Fibroblast of skin of abdomen (primary cell): ENCODE data around the gene PPP4R4.
A peak's percentile ranks its signal among the peaks of the same experiment; 100 is the strongest.

Experiments used
- DNase-seq: peaks from one replicate; pipeline ENCODE4 v3.0.0-alpha.2; 2013

Gene PPP4R4

GRCh38 chr14:94310248-94310647 lies 136.1 kb downstream of the PPP4R4 start:
- no peak for DNase-seq

DNA sequence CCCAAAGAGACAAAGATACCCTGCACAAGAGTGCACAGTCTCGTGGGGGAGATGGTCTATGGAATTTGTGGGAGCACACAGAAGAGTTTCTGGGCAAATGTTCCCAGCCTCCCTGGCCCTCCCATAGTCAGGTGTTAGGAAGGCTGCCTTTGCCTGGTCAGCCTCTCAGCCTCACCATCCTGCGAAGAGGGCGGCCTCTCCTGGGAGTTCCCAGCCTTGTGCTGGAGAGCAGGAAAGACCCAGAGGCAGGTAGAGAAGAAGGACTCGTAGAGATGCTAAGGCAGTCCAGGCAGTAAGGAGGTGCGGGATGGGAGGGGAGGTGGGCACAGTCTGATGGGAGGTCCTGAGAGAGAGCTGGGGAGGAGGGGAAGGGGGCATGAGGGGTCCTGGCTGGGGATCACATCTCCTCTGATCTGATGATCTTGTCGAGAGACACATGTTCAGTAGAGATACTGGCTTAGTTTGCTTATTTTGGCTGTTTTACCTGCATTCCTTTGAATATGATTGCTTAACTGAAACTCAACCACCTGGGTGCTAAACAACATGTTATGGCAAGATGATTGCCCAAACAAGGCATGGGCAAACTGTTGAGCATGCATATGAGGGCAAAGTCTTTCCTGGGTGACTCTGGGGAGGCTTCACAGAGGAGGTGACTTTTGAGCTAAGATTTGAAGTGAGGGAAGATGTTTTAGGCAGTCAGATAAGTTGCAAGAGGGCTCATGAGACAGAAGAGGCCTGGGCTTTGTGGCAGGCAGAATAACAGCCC lies 138.5 kb downstream of the PPP4R4 start:
- DNase-seq: no peak

- DNase-seq: peak; percentile 13
These were observed 140.0 kb downstream of the PPP4R4 start for GRCh38 chr14:94313991-94314655.

DNA sequence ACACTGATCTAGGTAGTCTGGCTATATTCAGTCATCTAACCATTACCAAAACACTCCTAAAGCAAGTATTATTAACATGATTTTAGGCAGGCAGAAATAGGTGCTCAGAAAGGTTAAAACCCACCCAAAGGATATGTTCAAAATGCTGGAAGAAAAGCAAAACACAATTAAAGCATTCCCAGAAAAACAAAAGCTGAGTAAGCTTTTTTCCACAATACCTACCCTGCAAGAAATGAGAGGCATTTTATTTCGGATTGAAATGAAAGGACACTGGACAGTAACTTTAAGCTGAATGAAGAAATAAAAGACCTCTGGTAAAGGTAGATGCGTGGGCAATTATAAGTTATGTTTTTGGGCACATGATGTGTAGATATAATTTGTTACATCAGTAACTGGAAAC lies 140.8 kb downstream of the PPP4R4 start:
- no peak for DNase-seq

DNA sequence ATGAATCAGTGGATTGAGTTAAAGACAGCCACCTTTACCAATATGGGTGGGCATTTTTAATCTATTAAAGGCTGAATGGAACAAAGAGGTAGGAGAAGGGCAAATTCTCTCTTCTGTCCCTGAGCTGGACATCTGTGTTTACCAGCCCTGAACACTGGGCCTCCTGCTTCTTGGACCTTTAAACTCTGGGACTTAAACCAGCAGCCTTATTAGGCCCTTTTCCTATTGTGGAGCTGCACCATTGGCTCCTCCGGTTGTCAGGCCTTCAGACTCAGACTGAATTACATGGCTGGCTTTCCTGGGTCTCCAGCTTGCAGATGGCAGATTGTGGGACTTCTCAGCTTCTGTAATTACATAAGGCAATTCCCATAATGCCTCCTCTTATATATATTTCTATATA lies 142.6 kb downstream of the PPP4R4 start:
- no peak for DNase-seq

DNA sequence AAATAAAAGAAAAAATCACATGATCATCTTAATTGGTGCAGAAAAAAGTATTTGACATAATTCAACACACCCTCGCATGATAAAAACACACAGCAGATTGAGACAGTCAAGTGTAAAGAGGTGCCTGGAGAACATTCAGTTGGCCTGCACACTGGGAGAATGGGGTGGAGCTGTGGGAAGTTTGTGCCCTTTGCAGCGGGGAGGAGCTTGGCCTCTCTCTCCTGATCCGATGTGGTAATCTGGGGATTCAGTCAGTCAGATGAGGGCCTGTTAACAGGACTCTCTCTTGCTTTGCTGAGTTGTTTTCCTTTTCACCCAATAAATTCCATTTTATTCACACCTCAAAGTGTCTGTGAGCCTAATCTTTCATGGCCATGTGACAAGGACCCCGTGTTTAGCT lies 143.1 kb downstream of the PPP4R4 start:
- no peak for DNase-seq

GRCh38 chr14:94320243-94320642 lies 146.1 kb downstream of the PPP4R4 start:
- DNase-seq: no peak

DNA sequence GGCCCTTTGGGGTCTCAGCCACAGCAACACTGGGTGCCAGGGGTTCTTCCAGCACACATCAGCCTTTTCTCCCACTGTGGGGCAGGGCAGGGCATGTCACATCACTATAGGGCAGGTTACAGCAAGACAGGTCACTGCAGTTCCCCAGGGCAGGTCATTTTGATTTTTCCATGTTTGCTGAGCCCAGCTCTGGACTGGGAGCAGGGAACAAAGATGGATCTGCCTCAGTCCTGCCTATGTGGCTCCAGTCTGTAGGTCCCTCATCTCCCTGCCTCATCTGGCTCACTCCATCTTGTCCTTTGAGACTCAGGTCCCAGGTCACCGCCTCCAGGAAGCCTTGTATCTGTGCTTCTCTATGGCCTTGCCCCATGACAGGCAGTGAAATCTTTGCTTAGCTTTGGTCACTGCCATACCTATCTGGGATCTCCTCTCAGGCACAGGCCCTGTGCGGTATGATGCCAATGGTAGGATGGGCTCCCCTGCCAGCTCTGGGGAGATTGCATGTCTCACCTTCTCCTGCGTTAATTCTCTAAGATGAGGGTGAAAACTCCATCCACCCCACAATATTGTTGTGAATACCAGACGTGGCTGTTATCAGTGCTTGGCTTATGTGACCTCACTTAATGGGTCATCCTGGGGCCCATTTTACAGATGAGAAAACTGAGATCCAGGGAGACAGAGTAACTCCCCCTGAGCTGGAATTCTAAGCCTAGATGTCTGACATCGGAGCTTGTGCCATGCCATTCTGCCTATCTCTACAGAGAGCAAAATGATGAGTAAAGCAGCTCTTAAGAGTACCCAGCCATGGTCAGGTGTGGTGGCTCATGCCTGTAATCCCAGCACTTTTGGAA lies 147.5 kb downstream of the PPP4R4 start:
- DNase-seq: no peak

DNA sequence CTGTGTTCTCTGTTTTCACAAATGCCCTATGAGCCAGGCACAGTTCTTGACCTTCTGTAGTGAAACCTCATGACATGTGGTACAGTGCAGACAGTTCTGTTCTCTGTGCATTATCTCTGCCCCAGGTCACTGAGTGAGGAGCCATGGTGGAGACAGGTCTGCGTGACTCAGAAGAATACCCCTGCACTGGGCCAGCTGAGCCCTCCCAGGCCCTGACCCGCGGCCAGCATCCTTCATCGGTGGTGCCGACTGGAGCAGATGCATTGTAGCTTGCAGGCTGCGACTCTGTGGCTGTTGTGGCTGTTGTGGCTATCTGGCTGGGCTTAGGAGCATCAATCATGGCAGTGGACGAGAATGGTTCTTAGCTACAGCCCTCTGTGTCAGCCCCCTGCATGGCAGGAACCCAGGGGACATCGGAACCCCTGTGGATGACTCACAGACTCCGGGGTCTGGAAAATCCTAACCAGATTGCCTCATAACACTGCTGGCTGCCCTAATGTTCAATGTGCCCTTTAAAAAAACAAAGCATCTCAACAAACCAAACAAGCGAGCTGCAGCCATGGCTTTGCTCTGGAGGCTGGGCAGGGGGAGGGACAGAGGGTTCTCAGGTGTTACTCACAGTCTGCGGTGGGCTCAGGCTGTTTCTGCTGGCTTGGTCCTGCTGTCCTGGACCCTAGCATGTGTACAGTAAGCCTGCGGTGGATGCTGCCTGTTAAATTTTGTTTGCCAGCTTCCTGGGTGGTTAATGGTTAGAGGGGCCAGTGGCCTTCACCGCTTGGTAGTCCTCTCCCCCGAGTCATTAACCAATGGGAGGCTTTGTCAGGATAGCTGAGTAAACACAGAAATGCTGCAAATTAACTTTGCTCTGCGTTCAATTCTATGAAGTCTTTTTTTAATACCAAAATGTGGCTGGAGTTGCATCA lies 148.8 kb downstream of the PPP4R4 start, which contains the start of gene SERPINA6:
Gene SERPINA6, minus strand, starts transcription at position 689 of the 923 bp plus-strand sequence. CDS start 8,688 bp downstream, outside the sequence.
- peak; percentile 30 for DNase-seq

GRCh38 chr14:94328196-94328595 lies 154.1 kb downstream of the PPP4R4 start:
- no peak for DNase-seq
